Activated naive CD4-positive, alpha-beta T cell treated with anti-CD3 and anti-CD28 coated beads for 36 hours (primary cell): ENCODE results near the gene WDR45B. TPM values are rescaled to one million over a fixed set of nuclear protein-coding genes. Genes with fewer than 3 reads are reported as not detected.

Experiments
- CTCF ChIA-PET: fragments of 350-600 bp; sonication (Branson Sonifier 250); formaldehyde crosslinking; loops from one replicate; lab custom pipeline; 2021; ENCODE audit warnings: antibody characterized with exemption; lab: Charles Lee
- DNase-seq: peaks from one replicate; pipeline ENCODE4 v3.0.0-alpha.2; 2020
- H3K27ac Mint-ChIP-seq: one replicate; pipeline ENCODE4 v1.8.0; 2021; ENCODE audit warnings: mild to moderate bottlenecking, mixed read lengths
- H3K27me3 Mint-ChIP-seq: one replicate; pipeline ENCODE4 v1.8.0; 2021; ENCODE audit warnings: low read depth, mixed read lengths
- H3K36me3 Mint-ChIP-seq: one replicate; pipeline ENCODE4 v1.8.0; 2021; ENCODE audit warnings: low read depth, mixed read lengths
- H3K4me1 Mint-ChIP-seq: one replicate; pipeline ENCODE4 v1.8.0; 2021; ENCODE audit warnings: low read depth, mixed read lengths
- H3K4me3 Mint-ChIP-seq: one replicate; pipeline ENCODE4 v1.8.0; 2021; ENCODE audit warnings: mild to moderate bottlenecking, moderate library complexity, mixed read lengths
- H3K9me3 Mint-ChIP-seq: one replicate; pipeline ENCODE4 v1.8.0; 2021; ENCODE audit warnings: mixed read lengths
- intact Hi-C: fragments of 100-400 bp; cut with micrococcal nuclease; formaldehyde crosslinking; loops from one replicate; pipeline ENCODE4 v1.15.1; 2023
- total RNA-seq, 2 experiments: library from RNA; stranded (reverse); gene quantifications; one replicate each; pipeline ENCODE4 v1.2.3, GENCODE V29; 2021

Gene WDR45B
- total RNA-seq, 2 experiments from 2014 or later: 23.2 to 25.0 TPM

- intact Hi-C loops: no loop called here
- Mint-ChIP-seq H3K27ac (no peak overlapping the region), H3K36me3 (peaks cover 21% of the 10 kb centered on the region), H3K9me3 (no peaks in the 10 kb centered on the region), H3K27me3 (no peaks in the 10 kb centered on the region), H3K4me1 (no peaks in the 10 kb centered on the region), H3K4me3 (no peak overlapping the region)
- CTCF ChIA-PET: no interaction called here
- no peak for DNase-seq
Measured at GRCh38 chr17:82611140-82612058, 36.8 kb downstream of the WDR45B start.

- H3K36me3 Mint-ChIP-seq: peaks cover 17% of the 10 kb centered on the region
- H3K9me3 Mint-ChIP-seq: no peaks in the 10 kb centered on the region
- H3K27ac Mint-ChIP-seq: no peak overlapping the region
- H3K27me3 Mint-ChIP-seq: no peaks in the 10 kb centered on the region
- no peak for DNase-seq
- CTCF ChIA-PET: interaction anchor here (0.7 kb wide), 1 partner anchor 443 kb away, joined by 3 read pairs; no protein-coding TSS in a partner anchor
- no peaks in the 10 kb centered on the region for H3K4me1 Mint-ChIP-seq
- intact Hi-C loops: no loop called here
- no peak overlapping the region for H3K4me3 Mint-ChIP-seq
Measured at GRCh38 chr17:82609655-82610054, 38.6 kb downstream of the WDR45B start.

GRCh38 chr17:82608816-82609215 lies 39.4 kb downstream of the WDR45B start:
- intact Hi-C loops: no loop called here
- CTCF ChIA-PET: no interaction called here
- Mint-ChIP-seq H3K36me3 (peaks cover 18% of the 10 kb centered on the region), H3K9me3 (no peaks in the 10 kb centered on the region), H3K27me3 (no peaks in the 10 kb centered on the region), H3K4me3 (no peak overlapping the region), H3K4me1 (peaks cover 5% of the 10 kb centered on the region), H3K27ac (no peak overlapping the region)
- no peak for DNase-seq

GRCh38 chr17:82605939-82606600 lies 42.2 kb downstream of the WDR45B start:
- H3K9me3 Mint-ChIP-seq: no peaks in the 10 kb centered on the region
- peaks cover 35% of the 10 kb centered on the region for H3K36me3 Mint-ChIP-seq
- no peak for DNase-seq
- CTCF ChIA-PET: no interaction called here
- H3K27me3 Mint-ChIP-seq: no peaks in the 10 kb centered on the region
- H3K27ac Mint-ChIP-seq: no peak overlapping the region
- intact Hi-C loops: no loop called here
- no peak overlapping the region for H3K4me3 Mint-ChIP-seq
- peaks cover 12% of the 10 kb centered on the region for H3K4me1 Mint-ChIP-seq

- H3K36me3 Mint-ChIP-seq: peaks cover 31% of the 10 kb centered on the region
- H3K4me1 Mint-ChIP-seq: peaks cover 12% of the 10 kb centered on the region
- H3K4me3 Mint-ChIP-seq: no peak overlapping the region
- H3K27me3 Mint-ChIP-seq: no peaks in the 10 kb centered on the region
- CTCF ChIA-PET: no interaction called here
- intact Hi-C loops: no loop called here
- DNase-seq: no peak
- H3K27ac Mint-ChIP-seq: no peak overlapping the region
- H3K9me3 Mint-ChIP-seq: no peaks in the 10 kb centered on the region
Measured at GRCh38 chr17:82604532-82604931, 43.7 kb downstream of the WDR45B start.

- DNase-seq: peak; percentile 53
- H3K27me3 Mint-ChIP-seq: no peaks in the 10 kb centered on the region
- CTCF ChIA-PET: interaction anchor here (0.7 kb wide), 1 partner anchor 157 kb away, joined by 3 read pairs; no protein-coding TSS in a partner anchor
- H3K36me3 Mint-ChIP-seq: peaks cover 28% of the 10 kb centered on the region
- intact Hi-C loops: no loop called here
- no peak overlapping the region for H3K4me3 Mint-ChIP-seq
- H3K27ac Mint-ChIP-seq: peak overlapping the region; percentile 28
- H3K9me3 Mint-ChIP-seq: no peaks in the 10 kb centered on the region
- H3K4me1 Mint-ChIP-seq: peaks cover 12% of the 10 kb centered on the region
Measured at GRCh38 chr17:82603981-82604448, 44.2 kb downstream of the WDR45B start.

- peaks cover 24% of the 10 kb centered on the region for H3K36me3 Mint-ChIP-seq
- intact Hi-C loops: no loop called here
- CTCF ChIA-PET: interaction anchor here (0.7 kb wide), 1 partner anchor 156 kb away, joined by 3 read pairs; no protein-coding TSS in a partner anchor
- H3K9me3 Mint-ChIP-seq: no peaks in the 10 kb centered on the region
- H3K27me3 Mint-ChIP-seq: no peaks in the 10 kb centered on the region
- DNase-seq: no peak
- no peak overlapping the region for H3K4me3 Mint-ChIP-seq
- peak overlapping the region; percentile 6 for H3K27ac Mint-ChIP-seq
- peaks cover 12% of the 10 kb centered on the region for H3K4me1 Mint-ChIP-seq
Measured at GRCh38 chr17:82602986-82603710, 45.1 kb downstream of the WDR45B start.

- Mint-ChIP-seq H3K27me3 (no peaks in the 10 kb centered on the region), H3K9me3 (no peaks in the 10 kb centered on the region), H3K4me3 (no peak overlapping the region), H3K4me1 (peaks cover 12% of the 10 kb centered on the region), H3K36me3 (peaks cover 24% of the 10 kb centered on the region), H3K27ac (no peak overlapping the region)
- CTCF ChIA-PET: no interaction called here
- intact Hi-C loops: no loop called here
- no peak for DNase-seq
Measured at GRCh38 chr17:82602487-82602886, 45.8 kb downstream of the WDR45B start.

- intact Hi-C loops: no loop called here
- no peak for DNase-seq
- peaks cover 12% of the 10 kb centered on the region for H3K4me1 Mint-ChIP-seq
- no peaks in the 10 kb centered on the region for H3K27me3 Mint-ChIP-seq
- H3K36me3 Mint-ChIP-seq: peaks cover 24% of the 10 kb centered on the region
- no peaks in the 10 kb centered on the region for H3K9me3 Mint-ChIP-seq
- no peak overlapping the region for H3K27ac Mint-ChIP-seq
- CTCF ChIA-PET: no interaction called here
- H3K4me3 Mint-ChIP-seq: no peak overlapping the region
Measured at GRCh38 chr17:82601447-82602000, 46.7 kb downstream of the WDR45B start.

- peaks cover 21% of the 10 kb centered on the region for H3K36me3 Mint-ChIP-seq
- CTCF ChIA-PET: interaction anchor here (0.6 kb wide), 1 partner anchor 207 kb away, joined by 3 read pairs; no protein-coding TSS in a partner anchor
- no peak overlapping the region for H3K27ac Mint-ChIP-seq
- intact Hi-C loops: no loop called here
- peaks cover 12% of the 10 kb centered on the region for H3K4me1 Mint-ChIP-seq
- no peaks in the 10 kb centered on the region for H3K27me3 Mint-ChIP-seq
- no peak overlapping the region for H3K4me3 Mint-ChIP-seq
- no peak for DNase-seq
- no peaks in the 10 kb centered on the region for H3K9me3 Mint-ChIP-seq
Measured at GRCh38 chr17:82600731-82601446, 47.4 kb downstream of the WDR45B start.
